ENCODE measurements around the gene EQTN.

EQTN gene

DNA sequence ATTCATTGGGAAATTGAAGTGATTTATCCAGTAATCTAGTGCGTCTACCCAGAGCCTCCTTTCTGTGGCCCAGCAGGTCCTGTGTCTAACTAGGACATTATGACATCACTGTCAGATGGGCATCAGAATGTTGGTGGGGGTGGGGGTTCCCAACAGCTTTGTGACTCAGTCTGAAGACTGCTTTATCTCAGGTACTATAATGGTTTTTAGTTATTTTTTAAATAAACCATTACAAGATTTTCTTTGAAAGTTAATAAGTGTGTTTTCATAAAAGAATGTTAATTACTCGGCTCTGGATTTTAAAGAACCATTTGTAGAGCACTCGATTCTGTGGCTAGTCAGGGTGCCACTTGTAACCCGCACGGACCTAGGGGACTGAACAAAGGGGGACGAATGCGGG is at the start of gene EQTN:
Gene EQTN (minus strand): TSS at position 101 of the 400 bp plus-strand sequence. CDS start 95 bp downstream, at position 6.
- DNase-seq (ENCODE audit: low read depth in 2 of 2), result no peak

DNA sequence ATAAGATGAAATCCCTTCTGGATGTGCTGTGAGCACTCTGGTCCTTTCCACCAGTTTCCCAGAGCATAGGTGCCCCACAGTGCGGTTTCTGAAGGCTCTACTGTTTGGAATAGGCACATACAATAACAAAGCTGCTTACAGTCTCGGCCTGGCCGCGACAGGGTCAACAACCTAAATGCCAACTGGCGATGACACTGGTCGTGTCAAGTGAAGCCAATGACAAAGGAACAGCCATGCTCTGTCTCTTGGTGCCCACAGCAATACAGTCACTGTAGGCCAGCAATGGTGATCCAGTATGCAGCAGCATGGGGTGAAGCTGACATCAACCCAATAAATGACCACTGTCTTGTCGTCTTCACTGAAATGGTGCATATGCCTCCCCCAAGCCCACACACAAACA is 47.8 kb upstream of the EQTN start:
- no peak for DNase-seq (ENCODE audit: low read depth in 2 of 2)

- DNase-seq (ENCODE audit: low read depth in 2 of 2), result no peak
Measured at GRCh38 chr9:27341545-27342294, 44.8 kb upstream of the EQTN start.

DNA sequence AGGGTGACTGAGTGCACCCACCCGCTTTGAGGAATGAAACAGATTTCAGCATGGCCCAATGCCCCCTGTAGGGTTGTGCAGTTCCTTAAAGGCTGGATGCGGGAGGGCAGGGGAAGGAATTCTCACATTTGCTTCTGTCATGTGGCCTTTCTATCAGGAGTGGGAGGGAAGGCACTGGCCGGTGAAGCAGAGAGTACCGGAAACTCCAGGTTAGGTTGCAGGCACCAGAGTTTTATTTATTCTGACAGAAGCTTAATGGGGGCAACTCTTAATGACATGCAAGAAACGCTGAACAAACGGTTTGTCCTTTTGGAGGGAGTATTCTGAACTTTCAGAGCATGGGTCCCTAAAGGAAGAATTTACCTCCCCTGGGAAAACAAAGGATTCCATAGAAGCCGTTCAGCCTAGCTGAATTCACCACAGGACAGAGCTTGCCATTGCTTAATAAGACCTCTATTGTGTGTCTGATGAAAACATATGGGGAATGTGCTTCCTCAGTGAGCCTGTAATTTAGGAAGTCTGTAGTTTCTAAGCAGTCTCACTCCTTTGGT is 44.1 kb upstream of the EQTN start:
- no peak for DNase-seq (ENCODE audit: low read depth in 2 of 2)

DNA sequence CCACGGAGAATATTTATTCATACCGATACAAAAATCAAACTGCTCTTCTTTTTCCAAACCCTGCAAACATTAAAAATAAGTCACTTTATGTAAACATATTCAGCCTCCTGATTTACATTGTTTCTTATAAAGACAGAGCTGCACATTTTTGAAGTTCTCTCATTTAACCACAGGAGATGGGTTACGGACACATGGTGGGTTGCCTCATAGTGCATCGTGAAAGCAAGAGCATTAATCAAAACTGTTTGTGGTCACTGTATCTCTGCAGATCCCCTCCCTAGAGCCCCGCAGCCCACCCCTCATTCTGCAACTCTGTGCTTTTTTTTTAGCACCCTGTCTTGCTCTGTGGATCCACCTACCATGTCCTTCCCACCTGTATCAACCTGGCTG is 43.3 kb upstream of the EQTN start:
- no peak for DNase-seq (ENCODE audit: low read depth in 2 of 2)

DNA sequence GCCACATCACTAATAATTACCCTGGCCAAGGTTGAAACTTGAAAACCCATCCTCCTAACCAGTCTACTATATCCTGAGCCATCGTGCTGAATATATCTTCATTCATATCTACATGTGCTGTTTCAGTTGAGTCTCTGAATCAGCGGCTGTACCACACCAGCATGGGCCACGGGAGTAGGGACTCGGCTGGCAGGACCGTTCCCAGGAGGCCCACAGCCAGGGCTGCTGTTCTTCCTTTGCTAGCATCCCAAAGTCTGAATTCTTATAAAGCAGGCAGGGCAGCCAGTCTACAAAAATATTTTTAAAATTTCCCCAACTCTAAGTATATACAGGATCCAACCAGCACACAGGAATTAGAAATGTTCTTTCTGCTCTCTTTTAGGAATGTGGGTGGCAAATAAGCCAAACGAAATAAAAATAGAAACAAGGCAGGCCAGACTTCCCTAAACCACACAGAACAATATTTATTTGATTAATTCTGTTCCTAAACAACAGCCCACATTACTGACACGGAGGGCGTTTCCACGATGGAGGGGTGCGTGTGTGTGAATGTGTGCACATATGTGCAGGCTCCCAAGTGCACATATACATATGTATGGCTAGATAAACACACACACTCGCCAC is 42.8 kb upstream of the EQTN start:
- no peak for DNase-seq (ENCODE audit: low read depth in 2 of 2)

- no peak for DNase-seq (ENCODE audit: low read depth in 2 of 2)
Measured at GRCh38 chr9:27338527-27338903, 41.6 kb upstream of the EQTN start.

DNA sequence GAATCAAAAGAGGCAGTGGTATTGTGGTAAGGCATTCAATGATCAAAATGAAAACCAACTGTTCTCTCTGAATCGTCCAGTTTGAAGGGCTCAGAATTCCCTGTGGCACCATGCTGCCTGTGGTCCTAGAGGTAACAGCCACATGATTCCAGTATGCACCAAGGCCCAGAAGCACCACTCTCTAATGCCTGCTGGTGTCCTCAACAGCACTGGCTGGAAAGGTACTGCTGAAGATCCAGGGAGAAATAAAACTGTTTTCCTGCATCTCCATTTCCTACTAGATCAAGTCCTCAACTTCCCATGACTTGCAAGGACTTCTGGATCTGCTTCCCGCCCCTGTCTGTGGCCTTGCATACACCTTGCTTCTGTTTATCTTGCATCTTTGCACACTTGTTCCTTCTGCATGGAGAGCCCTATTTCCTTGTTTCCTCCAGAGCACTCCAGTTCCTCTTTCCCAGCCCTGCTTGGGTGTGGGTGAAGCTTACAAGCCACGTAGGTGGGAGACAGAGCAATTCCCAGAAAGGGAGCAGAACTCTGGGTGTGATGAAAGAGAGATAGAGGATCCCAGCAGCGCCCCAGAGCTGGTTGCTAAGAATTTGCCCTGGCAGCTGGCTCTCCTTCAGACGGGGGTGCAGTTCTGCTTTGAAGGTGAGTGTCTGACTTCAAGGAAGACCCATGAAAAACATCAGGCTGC is 41.0 kb upstream of the EQTN start:
- DNase-seq (ENCODE audit: low read depth in 2 of 2), result no peak

GRCh38 chr9:27337236-27337635 is 40.3 kb upstream of the EQTN start:
- DNase-seq (ENCODE audit: low read depth in 2 of 2), result no peak

DNA sequence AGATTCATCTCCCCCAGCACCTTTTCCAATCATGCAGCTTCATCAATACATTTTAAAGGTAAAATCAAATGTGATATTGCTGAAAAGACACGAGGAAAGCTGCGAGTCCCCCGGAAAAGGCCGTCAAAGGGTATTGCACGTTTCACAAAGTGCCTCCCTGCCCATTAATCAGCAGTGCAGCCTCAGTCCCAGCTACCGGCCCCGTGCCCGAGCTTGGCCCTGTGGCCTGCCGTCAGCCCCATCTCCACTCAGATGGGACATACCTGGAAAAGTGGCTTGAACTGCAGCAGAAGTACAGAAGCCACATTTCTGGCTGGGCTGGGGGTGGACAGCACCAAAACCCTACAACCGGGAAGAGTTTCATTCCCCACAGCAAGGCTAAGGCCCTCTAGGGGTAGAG is 39.9 kb upstream of the EQTN start:
- DNase-seq (ENCODE audit: low read depth in 2 of 2), result no peak

DNA sequence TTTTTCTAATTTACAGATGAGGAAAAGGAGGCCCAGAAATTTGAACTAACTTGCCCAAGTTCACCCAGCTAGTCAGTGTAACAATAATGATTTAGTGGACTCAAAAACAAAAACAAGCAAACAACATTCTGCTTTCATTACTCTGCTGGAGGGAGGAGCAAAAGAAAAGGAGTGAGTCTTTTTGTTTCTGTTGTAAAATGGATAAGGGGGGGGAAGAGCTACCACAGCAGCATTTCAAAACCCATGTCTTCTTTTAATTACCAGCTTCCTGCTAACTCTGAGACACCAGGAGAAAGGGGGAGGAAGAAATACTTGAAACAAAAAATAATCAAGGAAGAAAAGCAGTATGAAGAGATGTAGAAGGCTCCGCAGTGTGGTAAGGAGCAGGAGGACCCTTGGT is 39.2 kb upstream of the EQTN start:
- no peak for DNase-seq (ENCODE audit: low read depth in 2 of 2)

DNA sequence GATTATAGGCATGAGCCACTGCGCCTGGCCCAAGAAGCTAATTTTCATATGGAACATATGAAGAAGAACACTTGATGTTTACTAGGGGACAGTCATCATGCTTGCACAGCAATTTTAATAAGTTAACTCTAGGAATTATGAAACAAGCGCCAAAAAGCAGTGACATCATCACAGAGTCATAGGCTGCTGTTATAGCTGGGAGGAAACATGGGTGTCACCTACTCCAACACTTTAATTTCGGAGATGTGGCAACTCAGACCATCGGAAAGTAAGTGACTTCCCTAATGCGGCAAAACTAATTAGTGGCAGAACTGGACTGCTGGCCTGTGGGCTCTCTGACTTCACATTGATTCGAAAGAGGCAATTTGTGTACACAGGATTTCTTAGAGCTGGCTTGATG is 38.1 kb upstream of the EQTN start:
- no peak for DNase-seq (ENCODE audit: low read depth in 2 of 2)

GRCh38 chr9:27333241-27334052 is 36.5 kb upstream of the EQTN start:
- DNase-seq (ENCODE audit: low read depth in 2 of 2), result peak; percentile 3 to 4

- DNase-seq (ENCODE audit: low read depth in 2 of 2), result no peak
Measured at GRCh38 chr9:27331393-27331792, 34.4 kb upstream of the EQTN start.

GRCh38 chr9:27329291-27329690 is 32.3 kb upstream of the EQTN start:
- no peak for DNase-seq (ENCODE audit: low read depth in 2 of 2)

DNA sequence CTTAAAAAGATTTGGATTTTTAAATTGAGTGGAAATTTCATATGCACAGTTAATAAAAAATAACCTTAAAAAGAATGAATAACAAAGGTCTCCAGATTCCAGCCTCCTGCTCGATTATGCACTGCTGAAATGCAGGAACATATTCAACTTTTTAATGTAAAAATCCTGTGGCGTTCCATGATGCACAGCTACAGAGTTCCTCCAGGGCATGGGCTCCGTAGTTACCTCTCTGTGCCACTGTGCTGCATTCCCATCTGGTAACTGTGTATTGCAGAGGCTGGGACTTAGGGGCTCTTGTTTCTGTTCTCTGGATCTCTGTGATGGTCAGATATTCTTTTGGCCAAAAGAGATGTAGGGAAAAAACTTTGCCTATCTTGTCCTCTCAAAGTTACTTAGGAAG is 31.5 kb upstream of the EQTN start:
- no peak for DNase-seq (ENCODE audit: low read depth in 2 of 2)

GRCh38 chr9:27311184-27311583 is 14.2 kb upstream of the EQTN start:
- no peak for DNase-seq (ENCODE audit: low read depth in 2 of 2)

DNA sequence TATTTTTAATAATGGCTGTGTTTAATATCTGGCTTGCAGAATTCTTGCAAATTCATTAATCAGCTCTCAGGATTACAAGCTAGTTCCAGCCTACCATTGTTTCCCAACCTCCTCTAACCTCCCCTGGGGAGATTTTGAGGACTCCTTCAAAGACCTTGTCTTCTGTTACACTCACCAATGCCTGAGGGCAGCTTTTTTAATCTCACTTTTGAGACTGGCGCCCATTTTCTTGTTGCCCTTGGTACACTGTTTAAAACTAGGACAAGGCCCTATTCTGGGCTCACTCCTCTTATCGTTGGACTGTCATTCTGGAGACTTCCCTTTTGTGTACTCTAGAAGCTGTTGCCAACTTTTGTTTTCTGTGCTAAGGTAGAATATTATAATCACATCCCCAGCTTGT is 13.6 kb upstream of the EQTN start:
- DNase-seq (ENCODE audit: low read depth in 2 of 2), result no peak

DNA sequence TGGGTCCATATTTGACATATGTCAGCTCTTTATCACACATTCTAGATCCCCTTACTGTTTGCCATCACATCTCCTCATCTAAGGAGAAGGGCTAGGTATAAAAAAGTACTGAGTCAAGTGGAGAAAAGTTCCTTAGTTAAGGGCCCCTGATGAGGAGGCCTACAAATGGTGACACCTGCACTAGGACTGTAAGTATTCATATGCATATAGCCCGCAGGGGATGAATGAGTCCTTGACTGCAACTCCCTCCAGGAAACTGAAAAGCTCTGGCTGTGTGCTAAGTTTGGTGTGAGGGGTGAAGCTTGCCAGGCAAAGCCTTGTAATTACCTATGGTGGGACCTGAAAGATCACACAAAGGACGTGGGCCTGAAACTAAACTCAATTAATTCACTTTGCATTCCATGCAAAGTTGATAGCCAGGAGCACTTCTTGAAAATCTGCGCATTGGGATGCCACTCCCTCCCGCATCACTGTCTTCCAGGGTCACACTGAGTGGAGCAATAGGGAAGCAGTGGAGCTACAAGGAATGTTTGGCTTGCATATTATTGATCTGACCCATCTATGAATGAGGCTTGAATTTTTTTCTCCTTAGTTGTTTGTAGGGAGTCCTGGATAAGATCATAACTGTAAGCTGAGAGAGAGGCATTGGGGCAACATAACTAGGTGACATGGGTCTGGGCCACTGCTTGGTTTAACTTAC is 11.9 kb upstream of the EQTN start:
- no peak for DNase-seq (ENCODE audit: low read depth in 2 of 2)

GRCh38 chr9:27304521-27304920 is 7.6 kb upstream of the EQTN start:
- DNase-seq (ENCODE audit: low read depth in 2 of 2), result no peak

DNA sequence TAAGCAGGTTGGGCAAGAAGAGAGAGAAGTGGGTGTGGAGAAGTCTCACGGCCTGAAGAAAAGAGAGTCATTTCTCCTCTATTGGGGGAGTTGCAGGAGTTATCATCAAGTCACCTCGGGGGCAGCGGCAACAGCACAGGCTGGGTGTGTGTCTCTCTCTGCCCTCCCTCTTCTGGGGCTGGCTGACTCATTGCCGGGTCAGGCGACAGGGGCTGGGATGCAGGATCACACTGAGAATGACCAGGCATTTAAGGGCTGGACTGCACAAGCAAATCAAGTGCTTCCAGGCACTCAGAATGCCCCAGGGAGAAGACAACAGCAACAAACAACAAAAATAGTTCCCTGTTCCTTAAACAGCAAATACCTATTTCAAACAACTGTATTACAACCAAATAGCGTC is 6.3 kb upstream of the EQTN start:
- DNase-seq (ENCODE audit: low read depth in 2 of 2), result no peak
